Thyroid gland (tissue), 4 donors: Measurements from ENCODE around the gene ABCC9. TPM values are rescaled to one million over a fixed set of nuclear protein-coding genes. Genes with fewer than 3 reads are reported as not detected.
A peak's percentile ranks its signal among the peaks of the same experiment; 100 is the strongest.

Experiments
- DNase-seq, 2 donors: peaks; one replicate each; pipeline ENCODE4 v3.0.0-alpha.2; 2019
- H3K27ac ChIP-seq, 3 donors: fragments of 200-600 bp; sonication (generic); 1 replicate in 2 of 3; 2 replicates in 1 of 3; pipeline ENCODE4 v1.5.1; 2016 to 2019; ENCODE audit warnings: mild to moderate bottlenecking in 1 of 3, moderate library complexity in 1 of 3
- H3K27me3 ChIP-seq: fragments of 200-600 bp; sonication (generic); one replicate; pipeline ENCODE4 v1.5.1; 2019
- H3K36me3 ChIP-seq, 2 donors: fragments of 200-600 bp; sonication (generic); one replicate each; pipeline ENCODE4 v1.5.1; 2016 to 2019
- H3K4me1 ChIP-seq, 2 donors: fragments of 200-600 bp; sonication (generic); one replicate each; pipeline ENCODE4 v1.5.1; 2017 to 2019
- H3K4me3 ChIP-seq, 3 donors: fragments of 200-600 bp; sonication (generic); replicated peaks in 1 of 3; 1 replicate in 2 of 3; 2 replicates in 1 of 3; pipeline ENCODE4 v1.5.1; 2016; ENCODE audit warnings: mild to moderate bottlenecking in 1 of 3
- H3K9me3 ChIP-seq: fragments of 200-600 bp; sonication (generic); one replicate; pipeline ENCODE4 v1.5.1; 2017
- POLR2A ChIP-seq, 2 donors: fragments of 450-650 bp; IDR thresholded peaks; one replicate each; pipeline ENCODE4 v1.6.1; 2017; ENCODE audit warnings: antibody characterized with exemption in 2 of 2, mild to moderate bottlenecking in 2 of 2, moderate library complexity in 1 of 2
- WGBS, 2 donors: methylation state at CpG; one replicate each; pipeline ENCODE4 v1.1.5; 2017; 5-methylcytosine and 5-hydroxymethylcytosine counted together
- intact Hi-C: fragments of 100-400 bp; cut with DNase I; formaldehyde crosslinking; loops from one replicate; pipeline ENCODE4 v1.15.1; 2023
- total RNA-seq, 4 donors: library from RNA; depleted of rRNA; stranded (reverse); fragments of >200 nt; gene quantifications; one replicate each; pipeline ENCODE4 v1.2.3, GENCODE V29; 2016
- TF ChIP-seq, protein P1 (sequence below), 6 experiments: fragments of 200-600 bp in 3 of 6; fragments of 450-650 bp in 3 of 6; sonication (generic) in 3 of 6; IDR thresholded peaks; one replicate each; pipeline ENCODE4 v1.5.1; 2016 to 2019; ENCODE audit warnings: antibody characterized with exemption in 6 of 6, mild to moderate bottlenecking in 2 of 6, inconsistent platforms in 1 of 6, moderate library complexity in 1 of 6

Gene ABCC9
- total RNA-seq, 4 donors from 2014 or later = 10.5 to 46.8 (median 26.0) TPM

DNA sequence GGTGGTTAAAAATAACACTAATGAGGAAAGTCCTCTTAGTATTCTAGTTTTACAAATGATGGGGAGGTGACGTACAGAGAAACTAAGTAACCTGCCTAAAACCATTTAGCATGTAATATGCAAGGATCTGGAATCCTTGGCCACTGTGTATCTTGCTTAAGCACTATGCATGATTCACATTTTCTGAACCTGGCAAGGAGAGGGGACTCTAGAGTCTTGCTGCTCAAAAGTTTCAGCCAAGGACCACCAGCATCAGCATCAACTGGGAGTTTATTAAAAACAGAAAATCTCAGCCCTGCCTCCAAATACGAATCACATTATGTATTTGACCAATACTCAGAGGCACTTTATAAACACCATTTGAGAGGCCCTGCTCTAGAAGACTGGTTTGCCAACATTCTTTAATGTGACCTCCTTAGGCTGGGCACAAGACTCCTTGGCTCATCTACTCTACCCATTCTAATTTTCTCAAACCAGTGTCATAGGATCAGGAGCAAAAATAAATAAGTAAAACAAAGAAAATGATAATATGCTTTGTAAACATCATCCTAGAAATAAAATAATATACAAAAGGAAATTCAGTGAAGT, 52.9 kb downstream of the ABCC9 start:
- DNase-seq = peak; percentile 15 to 21
- 53 to 58% methylated on average over 2 of the region's 2 CpGs for WGBS, 2 donors
- H3K27ac ChIP-seq = peak overlapping the region in 1 of 3 donors; percentile 66

GRCh38 chr12:21884936-21885335, 56.3 kb downstream of the ABCC9 start:
- H3K9me3 ChIP-seq = no peaks in the 10 kb centered on the region
- H3K27me3 ChIP-seq = no peaks in the 10 kb centered on the region
- peaks cover 0 to 9% of the 10 kb centered on the region in 2 donors for H3K4me1 ChIP-seq
- no peaks in the 10 kb centered on the region for H3K36me3 ChIP-seq
- H3K27ac ChIP-seq = no peak overlapping the region
- H3K4me3 ChIP-seq = no peak overlapping the region
- WGBS, 2 donors = 27 to 37% methylated on average over 1 of the region's 1 CpG
- TF ChIP-seq POLR2A (IDR thresholded peaks at IDR 0.05) = no peak
- TF ChIP-seq, protein P1, sequence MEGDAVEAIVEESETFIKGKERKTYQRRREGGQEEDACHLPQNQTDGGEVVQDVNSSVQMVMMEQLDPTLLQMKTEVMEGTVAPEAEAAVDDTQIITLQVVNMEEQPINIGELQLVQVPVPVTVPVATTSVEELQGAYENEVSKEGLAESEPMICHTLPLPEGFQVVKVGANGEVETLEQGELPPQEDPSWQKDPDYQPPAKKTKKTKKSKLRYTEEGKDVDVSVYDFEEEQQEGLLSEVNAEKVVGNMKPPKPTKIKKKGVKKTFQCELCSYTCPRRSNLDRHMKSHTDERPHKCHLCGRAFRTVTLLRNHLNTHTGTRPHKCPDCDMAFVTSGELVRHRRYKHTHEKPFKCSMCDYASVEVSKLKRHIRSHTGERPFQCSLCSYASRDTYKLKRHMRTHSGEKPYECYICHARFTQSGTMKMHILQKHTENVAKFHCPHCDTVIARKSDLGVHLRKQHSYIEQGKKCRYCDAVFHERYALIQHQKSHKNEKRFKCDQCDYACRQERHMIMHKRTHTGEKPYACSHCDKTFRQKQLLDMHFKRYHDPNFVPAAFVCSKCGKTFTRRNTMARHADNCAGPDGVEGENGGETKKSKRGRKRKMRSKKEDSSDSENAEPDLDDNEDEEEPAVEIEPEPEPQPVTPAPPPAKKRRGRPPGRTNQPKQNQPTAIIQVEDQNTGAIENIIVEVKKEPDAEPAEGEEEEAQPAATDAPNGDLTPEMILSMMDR (IDR thresholded peaks at IDR 0.05) = no peak
- no peak for DNase-seq
- intact Hi-C loops = no loop called here

More for the DNA sequence above, 52.9 kb downstream of the ABCC9 start:
- intact Hi-C loops = no loop called here
- Histone ChIP-seq H3K4me3 (no peak overlapping the region), H3K36me3 (no peaks in the 10 kb centered on the region), H3K27me3 (no peaks in the 10 kb centered on the region), H3K4me1 (peaks cover 19 to 26% of the 10 kb centered on the region in 2 donors), H3K9me3 (no peaks in the 10 kb centered on the region)
- no peak for TF ChIP-seq POLR2A (IDR thresholded peaks at IDR 0.05)
- TF ChIP-seq, protein P1 (IDR thresholded peaks at IDR 0.05) = no peak

DNA sequence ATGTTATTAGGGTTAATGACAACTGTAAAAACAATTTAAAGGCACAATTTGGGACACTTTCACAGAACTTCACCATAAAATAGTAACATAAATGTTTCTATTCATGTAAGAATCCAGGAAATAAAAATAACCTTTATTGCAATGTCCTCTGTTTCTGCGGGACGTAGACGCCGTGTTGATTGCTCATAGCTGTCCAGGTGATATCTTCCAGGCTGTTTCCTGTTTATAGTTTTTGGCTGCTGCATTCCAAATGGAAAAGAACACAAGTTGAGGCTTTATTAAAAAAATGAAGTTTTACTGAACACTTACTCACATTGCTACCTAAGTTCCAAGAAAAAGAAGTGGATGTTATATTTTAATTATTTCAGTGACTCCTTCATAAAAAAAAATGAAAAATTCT, 58.6 kb downstream of the ABCC9 start:
- no peak for DNase-seq

DNA sequence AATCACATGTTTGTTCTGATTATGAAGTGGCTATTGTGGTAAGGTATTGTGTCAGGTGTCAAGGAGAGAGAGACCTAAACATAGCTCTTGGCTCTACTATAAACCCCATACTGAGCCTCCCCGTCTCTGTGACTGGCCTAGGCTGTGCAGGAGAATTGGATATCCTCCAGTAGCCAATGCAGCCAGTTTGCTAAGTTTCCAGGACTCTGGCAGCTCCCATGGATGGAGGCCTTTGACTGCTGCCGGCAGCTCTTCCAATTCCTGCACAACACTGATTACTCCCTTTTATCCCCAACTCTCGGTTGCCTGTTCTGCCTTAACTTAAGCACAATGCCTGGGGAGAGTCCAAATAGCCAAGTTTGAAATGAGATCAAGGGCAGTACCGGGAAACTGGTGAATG, 59.3 kb downstream of the ABCC9 start:
- Histone ChIP-seq H3K27ac (no peak overlapping the region), H3K9me3 (no peaks in the 10 kb centered on the region), H3K27me3 (no peaks in the 10 kb centered on the region), H3K4me3 (no peak overlapping the region), H3K4me1 (no peaks in the 10 kb centered on the region), H3K36me3 (no peaks in the 10 kb centered on the region)
- no peak for TF ChIP-seq POLR2A (IDR thresholded peaks at IDR 0.05)
- TF ChIP-seq, protein P1 (IDR thresholded peaks at IDR 0.05) = no peak
- WGBS, 2 donors = 59 to 84% methylated on average over 4 of the region's 4 CpGs
- DNase-seq = no peak
- intact Hi-C loops = no loop called here

More for the DNA sequence above, 58.6 kb downstream of the ABCC9 start:
- no peak for TF ChIP-seq POLR2A (IDR thresholded peaks at IDR 0.05)
- TF ChIP-seq, protein P1 (IDR thresholded peaks at IDR 0.05) = no peak
- 73 to 81% methylated on average over 4 of the region's 4 CpGs for WGBS, 2 donors
- Histone ChIP-seq H3K36me3 (no peaks in the 10 kb centered on the region), H3K9me3 (no peaks in the 10 kb centered on the region), H3K27ac (no peak overlapping the region), H3K4me1 (no peaks in the 10 kb centered on the region), H3K4me3 (no peak overlapping the region), H3K27me3 (no peaks in the 10 kb centered on the region)
- intact Hi-C loops = no loop called here

GRCh38 chr12:21879312-21879711, 61.9 kb downstream of the ABCC9 start:
- no peaks in the 10 kb centered on the region for H3K9me3 ChIP-seq
- no peaks in the 10 kb centered on the region for H3K27me3 ChIP-seq
- 88 to 96% methylated on average over 1 of the region's 1 CpG for WGBS, 2 donors
- no peak for DNase-seq
- no peak overlapping the region for H3K27ac ChIP-seq
- intact Hi-C loops = no loop called here
- H3K36me3 ChIP-seq = no peaks in the 10 kb centered on the region
- TF ChIP-seq POLR2A (IDR thresholded peaks at IDR 0.05) = no peak
- TF ChIP-seq, protein P1 (IDR thresholded peaks at IDR 0.05) = no peak
- H3K4me1 ChIP-seq = no peaks in the 10 kb centered on the region
- no peak overlapping the region for H3K4me3 ChIP-seq
